DOHH2 (cell line): ENCODE measurements around the gene ZAR1.

Experiments
- H3F3A ChIP-seq: fragments of 200-600 bp; sonication (generic), shearing (Covaris generic); 2 replicates; pipeline ENCODE4 v1.6.0; 2016; ENCODE audit warnings: antibody characterized with exemption, mild to moderate bottlenecking; ENCODE audit not compliant: control insufficient read depth, insufficient read depth
- H3K27ac ChIP-seq: fragments of 200-600 bp; sonication (generic); 2 replicates; pipeline ENCODE4 v1.5.1; 2014; ENCODE audit warnings: low read depth, mild to moderate bottlenecking, low read length, moderate library complexity
- H3K27me3 ChIP-seq: fragments of 200-600 bp; sonication (generic); 2 replicates; pipeline ENCODE4 v1.6.1; 2014; ENCODE audit warnings: mild to moderate bottlenecking, low read length, mixed read lengths; ENCODE audit not compliant: control insufficient read depth
- H3K36me3 ChIP-seq: fragments of 200-600 bp; sonication (generic); 2 replicates; pipeline ENCODE4 v1.6.1; 2014; ENCODE audit warnings: mild to moderate bottlenecking, low read length, moderate library complexity, mixed read lengths; ENCODE audit not compliant: control insufficient read depth
- H3K4me1 ChIP-seq: fragments of 200-600 bp; sonication (generic); 2 replicates; pipeline ENCODE4 v1.6.1; 2014; ENCODE audit warnings: mild to moderate bottlenecking, low read length, mixed read lengths; ENCODE audit not compliant: control insufficient read depth
- H3K4me2 ChIP-seq: fragments of 200-600 bp; sonication (generic); 2 replicates; pipeline ENCODE4 v1.6.0; 2014; ENCODE audit warnings: mild to moderate bottlenecking, low read length, moderate library complexity
- H3K4me3 ChIP-seq: fragments of 200-600 bp; sonication (generic); 2 replicates; pipeline ENCODE4 v1.5.1; 2014; ENCODE audit warnings: mild to moderate bottlenecking, low read length, mixed read lengths
- H3K79me2 ChIP-seq: fragments of 200-600 bp; sonication (generic); 2 replicates; pipeline ENCODE4 v1.6.1; 2014; ENCODE audit warnings: mild to moderate bottlenecking, low read length, mixed read lengths; ENCODE audit not compliant: control insufficient read depth
- H3K9me2 ChIP-seq: fragments of 200-600 bp; sonication (generic); replicated peaks from 2 replicates; pipeline ENCODE4 v1.6.1; 2014; ENCODE audit warnings: mild to moderate bottlenecking, low read length, mixed read lengths; ENCODE audit not compliant: control insufficient read depth
- H3K9me3 ChIP-seq: fragments of 200-600 bp; sonication (generic); 2 replicates; pipeline ENCODE4 v1.6.1; 2014; ENCODE audit warnings: antibody characterized with exemption, low read length, mixed read lengths; ENCODE audit not compliant: control insufficient read depth, insufficient read depth
- H4K20me1 ChIP-seq: fragments of 200-600 bp; sonication (generic); 2 replicates; pipeline ENCODE4 v1.6.0; 2014; ENCODE audit warnings: low read depth, mild to moderate bottlenecking, antibody characterized with exemption, low read length, moderate library complexity; ENCODE audit not compliant: control insufficient read depth, insufficient read depth
- CTCF ChIP-seq: fragments of 200-600 bp; sonication (generic); IDR thresholded peaks from one replicate; pipeline ENCODE4 v1.5.1; 2014; ENCODE audit warnings: antibody characterized with exemption, mild to moderate bottlenecking, low read depth, low read length; ENCODE audit not compliant: poor library complexity, severe bottlenecking
- EZH2phosphoT487 ChIP-seq: fragments of 200-600 bp; sonication (generic); IDR thresholded peaks from 2 replicates; pipeline ENCODE4 v1.6.1; 2017; ENCODE audit warnings: borderline replicate concordance, mild to moderate bottlenecking, antibody characterized with exemption, low read length, moderate library complexity, mixed read lengths

ZAR1 gene

DNA sequence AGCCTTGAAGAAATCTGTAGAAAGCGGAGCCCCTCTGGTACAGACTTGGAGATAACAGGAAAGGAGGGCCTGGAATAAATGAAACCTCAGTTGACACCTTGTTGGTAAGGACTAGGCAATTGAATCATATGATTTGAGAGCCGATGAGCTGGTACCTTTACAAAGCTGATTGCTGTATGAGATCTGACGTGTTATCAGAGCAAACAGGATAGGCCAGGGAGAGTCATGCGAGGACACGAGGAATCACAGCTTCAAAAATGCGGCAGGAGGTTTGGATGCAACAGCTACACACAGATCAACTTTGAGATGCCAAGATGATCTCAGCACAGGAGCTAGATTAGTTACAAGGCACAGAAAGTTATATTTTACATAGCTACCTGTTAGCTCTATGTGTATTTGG, 14.3 kb upstream of the ZAR1 start:
- H3K27ac ChIP-seq, result no peak overlapping the region
- no peaks in the 10 kb centered on the region for H3K4me1 ChIP-seq
- no peak for TF ChIP-seq CTCF
- no peak for TF ChIP-seq EZH2phosphoT487
- H3F3A ChIP-seq, result no peaks in the 10 kb centered on the region
- no peaks in the 10 kb centered on the region for H3K9me3 ChIP-seq
- H3K4me2 ChIP-seq, result no peak overlapping the region
- H3K27me3 ChIP-seq, result no peaks in the 10 kb centered on the region
- H4K20me1 ChIP-seq, result no peaks in the 10 kb centered on the region
- H3K36me3 ChIP-seq, result no peaks in the 10 kb centered on the region
- H3K4me3 ChIP-seq, result no peak overlapping the region
- 0 out of 2 replicates have a peak, but pooled peaks cover 2% of the 10 kb centered on the region for H3K9me2 ChIP-seq
- H3K79me2 ChIP-seq, result no peaks in the 10 kb centered on the region

GRCh38 chr4:48478273-48478672, 11.8 kb upstream of the ZAR1 start:
- no peaks in the 10 kb centered on the region for H3K27me3 ChIP-seq
- H3K79me2 ChIP-seq, result no peaks in the 10 kb centered on the region
- TF ChIP-seq EZH2phosphoT487, result no peak
- TF ChIP-seq CTCF, result no peak
- no peaks in the 10 kb centered on the region for H4K20me1 ChIP-seq
- no peaks in the 10 kb centered on the region for H3K36me3 ChIP-seq
- no peaks in the 10 kb centered on the region for H3F3A ChIP-seq
- no peaks in the 10 kb centered on the region for H3K9me2 ChIP-seq
- no peak overlapping the region for H3K27ac ChIP-seq
- H3K4me1 ChIP-seq, result no peaks in the 10 kb centered on the region
- no peaks in the 10 kb centered on the region for H3K9me3 ChIP-seq
- H3K4me2 ChIP-seq, result no peak overlapping the region
- no peak overlapping the region for H3K4me3 ChIP-seq

GRCh38 chr4:48481581-48481980, 8.5 kb upstream of the ZAR1 start:
- no peaks in the 10 kb centered on the region for H4K20me1 ChIP-seq
- H3K27ac ChIP-seq, result no peak overlapping the region
- TF ChIP-seq EZH2phosphoT487, result no peak
- H3F3A ChIP-seq, result no peaks in the 10 kb centered on the region
- no peaks in the 10 kb centered on the region for H3K79me2 ChIP-seq
- H3K4me2 ChIP-seq, result no peak overlapping the region
- no peaks in the 10 kb centered on the region for H3K4me1 ChIP-seq
- no peaks in the 10 kb centered on the region for H3K9me2 ChIP-seq
- H3K9me3 ChIP-seq, result no peaks in the 10 kb centered on the region
- peaks cover 10% of the 10 kb centered on the region; the same call in 1 of the 2 replicates for H3K27me3 ChIP-seq
- no peaks in the 10 kb centered on the region for H3K36me3 ChIP-seq
- H3K4me3 ChIP-seq, result no peak overlapping the region

- no peaks in the 10 kb centered on the region for H4K20me1 ChIP-seq
- H3K9me2 ChIP-seq, result no peaks in the 10 kb centered on the region
- H3F3A ChIP-seq, result no peaks in the 10 kb centered on the region
- no peaks in the 10 kb centered on the region for H3K4me1 ChIP-seq
- H3K4me3 ChIP-seq, result no peak within 1 kb of the TSS
- no peak within 1 kb of the TSS for H3K4me2 ChIP-seq
- H3K27ac ChIP-seq, result no peak within 1 kb of the TSS
- H3K9me3 ChIP-seq, result no peaks in the 10 kb centered on the region
- peaks cover 12% of the 10 kb centered on the region for H3K27me3 ChIP-seq
- no peaks in the 10 kb centered on the region for H3K36me3 ChIP-seq
- no peaks in the 10 kb centered on the region for H3K79me2 ChIP-seq
- TF ChIP-seq EZH2phosphoT487, result no peak
- no peak for TF ChIP-seq CTCF
Observed at GRCh38 chr4:48483006-48483776, 6.9 kb upstream of the ZAR1 start, which contains the start of gene SLC10A4. SLC10A4 (plus strand) TSS chr4:48483343; CDS start chr4:48483562, 219 bp downstream.
